B cell (primary cell): ENCODE results near the gene NFIB. TPM values are rescaled to one million over a fixed set of nuclear protein-coding genes. Genes with fewer than 3 reads are reported as not detected.

Experiments
- ATAC-seq: fragments of 200-7000 bp; cut with Tn5 transposase; one replicate; pipeline ENCODE4 v1.10.0; 2021; ENCODE audit warnings: low read depth, mild to moderate bottlenecking, moderate number of reproducible peaks, moderate library complexity
- CTCF ChIA-PET: fragments of 350-600 bp; sonication (Branson Sonifier 250); formaldehyde crosslinking; loops from one replicate; lab custom pipeline; 2021; ENCODE audit warnings: antibody characterized with exemption, inconsistent platforms; lab: Charles Lee
- POLR2A ChIA-PET: fragments of 350-600 bp; sonication (Branson Sonifier 250); formaldehyde crosslinking; loops from one replicate; lab custom pipeline; 2021; ENCODE audit warnings: antibody characterized with exemption; lab: Charles Lee
- DNase-seq: peaks from one replicate; pipeline ENCODE4 v3.0.0; 2013
- H2AFZ ChIP-seq: 2 replicates; pipeline ENCODE4 v1.6.1; 2012; ENCODE audit warnings: mild to moderate bottlenecking, low read depth, low read length; ENCODE audit not compliant: insufficient read depth, poor library complexity, severe bottlenecking
- H3K27ac ChIP-seq, 2 donors: 1 replicate in 1 of 2; 2 replicates in 1 of 2; pipeline ENCODE4 v1.5.1; 2012 to 2013; ENCODE audit warnings: low read length in 2 of 2, mild to moderate bottlenecking in 2 of 2, moderate library complexity in 1 of 2
- H3K27me3 ChIP-seq, 4 experiments: fragments of 200-600 bp in 1 of 4; sonication (generic) in 1 of 4; replicated peaks in 1 of 4; 1 replicate in 2 of 4; 2 replicates in 2 of 4; pipeline versions ENCODE4 v1.6.1 to v1.7.0; 2013 to 2016; ENCODE audit warnings: low read length in 3 of 4, mild to moderate bottlenecking in 2 of 4, mixed read lengths in 1 of 4, moderate library complexity in 1 of 4; ENCODE audit not compliant: insufficient read depth in 4 of 4, control insufficient read depth in 3 of 4; ENCODE audit errors: control extremely low read depth in 1 of 4
- H3K36me3 ChIP-seq, 2 experiments: replicated peaks in 1 of 2; 1 replicate in 1 of 2; 2 replicates in 1 of 2; pipeline versions ENCODE4 v1.6.1 to v1.7.1; 2013; ENCODE audit warnings: low read length in 1 of 2; ENCODE audit not compliant: insufficient read depth in 2 of 2, control insufficient read depth in 1 of 2; ENCODE audit errors: control extremely low read depth in 1 of 2, extremely low read depth in 1 of 2
- H3K4me1 ChIP-seq, 2 donors: fragments of 200-600 bp in 1 of 2; sonication (generic) in 1 of 2; 1 replicate in 1 of 2; 2 replicates in 1 of 2; pipeline versions ENCODE4 v1.5.1 to v1.6.1; 2013 to 2017; ENCODE audit warnings: low read length in 2 of 2; ENCODE audit not compliant: control insufficient read depth in 2 of 2, insufficient read depth in 2 of 2
- H3K4me2 ChIP-seq: replicated peaks from 2 replicates; pipeline ENCODE3; 2012; ENCODE audit warnings: mild to moderate bottlenecking, low read depth, low read length; ENCODE audit not compliant: poor library complexity, severe bottlenecking
- H3K4me3 ChIP-seq, 5 experiments: fragments of 200-600 bp in 1 of 5; sonication (generic) in 1 of 5; 1 replicate in 3 of 5; 2 replicates in 2 of 5; pipeline versions ENCODE4 v1.5.1 to v1.7.0; 2011 to 2016; ENCODE audit warnings: low read length in 4 of 5, mild to moderate bottlenecking in 4 of 5, low read depth in 2 of 5, control low read depth in 1 of 5, moderate library complexity in 1 of 5; ENCODE audit not compliant: insufficient read depth in 1 of 5; ENCODE audit errors: control extremely low read depth in 1 of 5, extremely low read depth in 1 of 5
- H3K79me2 ChIP-seq: fragments of 200-600 bp; sonication (generic); one replicate; pipeline ENCODE4 v1.6.0; 2016; ENCODE audit warnings: low read length; ENCODE audit not compliant: control insufficient read depth, insufficient read depth
- H3K9ac ChIP-seq: fragments of 200-600 bp; sonication (generic); 2 replicates; pipeline ENCODE4 v1.6.1; 2017; ENCODE audit warnings: mild to moderate bottlenecking, low read length, moderate library complexity
- H3K9me3 ChIP-seq, 3 donors: one replicate each; pipeline versions ENCODE4 v1.6.1 to v1.7.1; 2013; ENCODE audit warnings: low read length in 2 of 3; ENCODE audit not compliant: control insufficient read depth in 2 of 3, insufficient read depth in 1 of 3; ENCODE audit errors: control extremely low read depth in 1 of 3
- H4K20me1 ChIP-seq: 2 replicates; pipeline ENCODE4 v1.6.0; 2012; ENCODE audit warnings: mild to moderate bottlenecking, low read length; ENCODE audit not compliant: insufficient read depth, control insufficient read depth, poor library complexity, severe bottlenecking
- H3K27ac Mint-ChIP-seq: one replicate; pipeline ENCODE4 v1.8.0; 2021; ENCODE audit warnings: mixed read lengths
- H3K27me3 Mint-ChIP-seq: one replicate; pipeline ENCODE4 v1.8.0; 2021; ENCODE audit warnings: mixed read lengths
- H3K4me1 Mint-ChIP-seq: one replicate; pipeline ENCODE4 v1.8.0; 2021; ENCODE audit warnings: mixed read lengths
- H3K4me3 Mint-ChIP-seq: one replicate; pipeline ENCODE4 v1.8.0; 2021; ENCODE audit warnings: mixed read lengths
- H3K9me3 Mint-ChIP-seq: one replicate; pipeline ENCODE4 v1.8.0; 2022; ENCODE audit warnings: mixed read lengths; ENCODE audit not compliant: insufficient read depth
- CTCF ChIP-seq: fragments of 200-600 bp; IDR thresholded peaks from one replicate; pipeline ENCODE4 v1.8.0; 2022; ENCODE audit warnings: antibody characterized with exemption, mild to moderate bottlenecking
- EZH2 ChIP-seq: IDR thresholded peaks from 2 replicates; pipeline ENCODE4 v1.6.1; 2012; ENCODE audit warnings: borderline replicate concordance, low read depth, mild to moderate bottlenecking, moderate library complexity, low read length; ENCODE audit not compliant: insufficient read depth, poor library complexity, severe bottlenecking
- WGBS: methylation state at CpG from one replicate; pipeline ENCODE4 v1.1.5; 2013; ENCODE audit warnings: missing lambda C conversion rate; ENCODE audit not compliant: insufficient coverage; 5-methylcytosine and 5-hydroxymethylcytosine counted together
- intact Hi-C: fragments of 100-400 bp; cut with micrococcal nuclease; formaldehyde crosslinking; loops from one replicate; pipeline ENCODE4 v1.10.0; 2022
- polyA plus RNA-seq: library from polyadenylated mRNA; depleted of rRNA; stranded (reverse); fragments of >200 nt; gene quantifications from 2 replicates; pipeline ENCODE4 v1.2.3, GENCODE V29; 2012
- total RNA-seq, 2 donors: library from RNA; stranded (reverse); fragments of 120-200 nt in 1 of 2; gene quantifications; 1 replicate in 1 of 2; 2 replicates in 1 of 2; pipeline versions ENCODE4 v1.2.3 to v1.2.4, GENCODE V29; 2013 to 2022

The NFIB gene
- total and polyA plus RNA-seq, 2 donors (not counting 1 experiment from before 2014, with no cell fraction given): not detected

GRCh38 chr9:14306188-14306587 is 7.8 kb downstream of the NFIB start:
- ATAC-seq (no peak), DNase-seq (no peak)
- H3K27me3 ChIP-seq: peaks cover 0 to 13% (median 8%) of the 10 kb centered on the region in 4 experiments
- no peaks in the 10 kb centered on the region for H3K9me3 Mint-ChIP-seq
- no peak overlapping the region for H3K27ac Mint-ChIP-seq
- H3K4me2 ChIP-seq: no peak overlapping the region
- peaks cover 51% of the 10 kb centered on the region for H3K27me3 Mint-ChIP-seq
- intact Hi-C loops: no loop called here
- ChIA-PET CTCF (no interaction called here), POLR2A (no interaction called here)
- H3K36me3 ChIP-seq: no peaks in the 10 kb centered on the region
- no peaks in the 10 kb centered on the region for H3K4me1 Mint-ChIP-seq
- H3K79me2 ChIP-seq: no peaks in the 10 kb centered on the region
- no peak overlapping the region for H3K9ac ChIP-seq
- TF ChIP-seq CTCF (no peak), EZH2 (no peak)
- H3K4me3 ChIP-seq: no peak overlapping the region
- H3K9me3 ChIP-seq: peaks cover 0 to 3% (median 0%) of the 10 kb centered on the region in 3 donors
- H3K4me3 Mint-ChIP-seq: no peak overlapping the region
- H3K27ac ChIP-seq: no peak overlapping the region
- H2AFZ ChIP-seq: no peak overlapping the region
- no peaks in the 10 kb centered on the region for H4K20me1 ChIP-seq
- no CpG with 5 or more reads among the region's 6 CpGs for WGBS
- H3K4me1 ChIP-seq: no peaks in the 10 kb centered on the region

- H2AFZ ChIP-seq: no peak overlapping the region
Observed at GRCh38 chr9:14304259-14304658, 9.7 kb downstream of the NFIB start.

More at GRCh38 chr9:14304259-14304658, 9.7 kb downstream of the NFIB start:
- Histone ChIP-seq H3K27ac (no peak overlapping the region), H3K79me2 (no peaks in the 10 kb centered on the region), H3K36me3 (no peaks in the 10 kb centered on the region), H3K4me3 (no peak overlapping the region), H3K4me2 (no peak overlapping the region), H4K20me1 (no peaks in the 10 kb centered on the region), H3K9me3 (peaks cover 0 to 3% (median 0%) of the 10 kb centered on the region in 3 donors), H3K4me1 (no peaks in the 10 kb centered on the region), H3K9ac (no peak overlapping the region), H3K27me3 (peaks cover 0 to 8% (median 5%) of the 10 kb centered on the region in 4 experiments)
- ChIA-PET CTCF (no interaction called here), POLR2A (no interaction called here)
- Mint-ChIP-seq H3K4me3 (no peak overlapping the region), H3K9me3 (no peaks in the 10 kb centered on the region), H3K4me1 (no peaks in the 10 kb centered on the region), H3K27me3 (peaks cover 49% of the 10 kb centered on the region), H3K27ac (no peak overlapping the region)
- intact Hi-C loops: no loop called here
- ATAC-seq (no peak), DNase-seq (no peak)
- WGBS: no CpG with 5 or more reads among the region's 3 CpGs
- no peak for TF ChIP-seq CTCF
- no peak for TF ChIP-seq EZH2
